Measurements from ENCODE around the gene BCKDHB. TPM values are rescaled to one million over a fixed set of nuclear protein-coding genes. Genes with fewer than 3 reads are reported as not detected.

The BCKDHB gene
- total and polyA plus RNA-seq, 2 donors (not counting 1 experiment from before 2014, with no cell fraction given), result 9.6 to 20.1 TPM

GRCh38 chr6:80250391-80250997 lies 144.0 kb downstream of the BCKDHB start:
- intact Hi-C loops (cut with micrococcal nuclease), result no loop called here
- no peak for TF ChIP-seq CTCF (IDR thresholded peaks at IDR 0.05)
- no peak for TF ChIP-seq EZH2 (IDR thresholded peaks at IDR 0.05; ENCODE audit: borderline replicate concordance, insufficient read depth, low read depth, low read length, poor library complexity, severe bottlenecking)
- Mint-ChIP-seq H3K27me3 (no peaks in the 10 kb centered on the region), H3K4me3 (no peak overlapping the region), H3K4me1 (no peaks in the 10 kb centered on the region), H3K27ac (no peak overlapping the region), H3K9me3 (ENCODE audit: insufficient read depth) (no peaks in the 10 kb centered on the region)
- CTCF ChIA-PET, result no interaction called here
- Histone ChIP-seq H4K20me1 (ENCODE audit: control insufficient read depth, insufficient read depth, low read length, poor library complexity, severe bottlenecking) (no peaks in the 10 kb centered on the region), H3K4me3 (ENCODE audit: control extremely low read depth in 1 of 5, extremely low read depth in 1 of 5, insufficient read depth in 1 of 5, low read depth in 2 of 5, low read length in 4 of 5) (no peak overlapping the region), H3K27me3 (replicated peaks in 1 of 4; ENCODE audit: control extremely low read depth in 1 of 4, control insufficient read depth in 3 of 4, insufficient read depth in 4 of 4, low read length in 3 of 4) (no peaks in the 10 kb centered on the region), H3K27ac (ENCODE audit: low read length in 2 of 2) (no peak overlapping the region), H3K36me3 (replicated peaks in 1 of 2; ENCODE audit: control extremely low read depth in 1 of 2, control insufficient read depth in 1 of 2, extremely low read depth in 1 of 2, insufficient read depth in 2 of 2, low read length in 1 of 2) (no peaks in the 10 kb centered on the region), H3K4me1 (ENCODE audit: control insufficient read depth in 2 of 2, insufficient read depth in 2 of 2, low read length in 2 of 2) (no peaks in the 10 kb centered on the region), H3K4me2 (replicated peaks; ENCODE audit: low read depth, low read length, poor library complexity, severe bottlenecking) (no peak overlapping the region), H3K9ac (ENCODE audit: low read length) (no peak overlapping the region), H3K79me2 (ENCODE audit: control insufficient read depth, insufficient read depth, low read length) (no peaks in the 10 kb centered on the region), H3K9me3 (ENCODE audit: control extremely low read depth in 1 of 3, control insufficient read depth in 2 of 3, insufficient read depth in 1 of 3, low read length in 2 of 3) (no peaks in the 10 kb centered on the region), H2AFZ (ENCODE audit: insufficient read depth, low read depth, low read length, poor library complexity, severe bottlenecking) (no peak overlapping the region)
- WGBS (ENCODE audit: insufficient coverage), result no CpG with 5 or more reads among the region's 3 CpGs
- DNase-seq (no peak), ATAC-seq (ENCODE audit: low read depth) (no peak)
- POLR2A ChIA-PET, result no interaction called here

- Histone ChIP-seq H3K27me3 (replicated peaks in 1 of 4; ENCODE audit: control extremely low read depth in 1 of 4, control insufficient read depth in 3 of 4, insufficient read depth in 4 of 4, low read length in 3 of 4) (no peaks in the 10 kb centered on the region), H3K4me3 (ENCODE audit: control extremely low read depth in 1 of 5, extremely low read depth in 1 of 5, insufficient read depth in 1 of 5, low read depth in 2 of 5, low read length in 4 of 5) (no peak overlapping the region), H2AFZ (ENCODE audit: insufficient read depth, low read depth, low read length, poor library complexity, severe bottlenecking) (no peak overlapping the region), H3K4me1 (ENCODE audit: control insufficient read depth in 2 of 2, insufficient read depth in 2 of 2, low read length in 2 of 2) (no peaks in the 10 kb centered on the region), H3K36me3 (replicated peaks in 1 of 2; ENCODE audit: control extremely low read depth in 1 of 2, control insufficient read depth in 1 of 2, extremely low read depth in 1 of 2, insufficient read depth in 2 of 2, low read length in 1 of 2) (no peaks in the 10 kb centered on the region), H3K4me2 (replicated peaks; ENCODE audit: low read depth, low read length, poor library complexity, severe bottlenecking) (no peak overlapping the region), H3K27ac (ENCODE audit: low read length in 2 of 2) (no peak overlapping the region), H3K9ac (ENCODE audit: low read length) (no peak overlapping the region), H3K79me2 (ENCODE audit: control insufficient read depth, insufficient read depth, low read length) (no peaks in the 10 kb centered on the region), H3K9me3 (ENCODE audit: control extremely low read depth in 1 of 3, control insufficient read depth in 2 of 3, insufficient read depth in 1 of 3, low read length in 2 of 3) (no peaks in the 10 kb centered on the region), H4K20me1 (ENCODE audit: control insufficient read depth, insufficient read depth, low read length, poor library complexity, severe bottlenecking) (no peaks in the 10 kb centered on the region)
- no CpG with 5 or more reads among the region's 1 CpG for WGBS (ENCODE audit: insufficient coverage)
- ChIA-PET CTCF (no interaction called here), POLR2A (no interaction called here)
- Mint-ChIP-seq H3K27me3 (no peaks in the 10 kb centered on the region), H3K4me3 (no peak overlapping the region), H3K4me1 (no peaks in the 10 kb centered on the region), H3K9me3 (ENCODE audit: insufficient read depth) (no peaks in the 10 kb centered on the region), H3K27ac (no peak overlapping the region)
- no peak for ATAC-seq (ENCODE audit: low read depth)
- intact Hi-C loops (cut with micrococcal nuclease), result no loop called here
- no peak for DNase-seq
- TF ChIP-seq EZH2 (IDR thresholded peaks at IDR 0.05; ENCODE audit: borderline replicate concordance, insufficient read depth, low read depth, low read length, poor library complexity, severe bottlenecking) (no peak), CTCF (IDR thresholded peaks at IDR 0.05) (no peak)
These were observed 144.8 kb downstream of the BCKDHB start for GRCh38 chr6:80251321-80251720.

Measured in B cell (primary cell).